Cardiac muscle cell (in vitro differentiated cells and primary cell): ENCODE data around the gene NSD2. TPM values are rescaled to one million over a fixed set of nuclear protein-coding genes. Genes with fewer than 3 reads are reported as not detected.

ENCODE experiments used
- DNase-seq, 2 donors: peaks; one replicate each; pipeline versions ENCODE4 v3.0.0 to v3.0.0-alpha.2; 2010 to 2017; ENCODE audit warnings: low read depth in 1 of 2, low spot score in 1 of 2
- H3K27ac ChIP-seq: fragments of 200-600 bp; sonication (generic); 2 replicates; pipeline ENCODE4 v1.5.1; 2016
- H3K27me3 ChIP-seq: fragments of 200-600 bp; sonication (generic); 2 replicates; pipeline ENCODE4 v1.6.0; 2016; ENCODE audit warnings: control low read depth
- H3K36me3 ChIP-seq: fragments of 200-600 bp; sonication (generic); 2 replicates; pipeline ENCODE4 v1.5.1; 2016; ENCODE audit warnings: control low read depth
- H3K4me1 ChIP-seq: fragments of 200-600 bp; sonication (generic); 2 replicates; pipeline ENCODE4 v1.8.1; 2017; ENCODE audit warnings: low read depth, mild to moderate bottlenecking, mixed run types
- H3K4me3 ChIP-seq: fragments of 200-600 bp; sonication (generic); 2 replicates; pipeline ENCODE4 v1.5.1; 2016; ENCODE audit warnings: mild to moderate bottlenecking
- H3K9me3 ChIP-seq: fragments of 200-600 bp; sonication (generic); 2 replicates; pipeline ENCODE4 v1.5.1; 2017; ENCODE audit warnings: low read depth, mild to moderate bottlenecking, control low read depth
- polyA plus RNA-seq: library from polyadenylated mRNA; unstranded; fragments of >200 nt; fragmentation: Nextera tagmentation; extraction: Ambion mirVana; gene quantifications from 2 replicates; pipeline ENCODE4 v1.2.1, GENCODE V29; 2016
- total RNA-seq: library from RNA; depleted of rRNA; stranded (reverse); fragments of >200 nt; gene quantifications from 2 replicates; pipeline ENCODE4 v1.2.3, GENCODE V29; 2016
- TF ChIP-seq, protein P1 (sequence below): IDR thresholded peaks from 2 replicates; pipeline ENCODE4 v1.5.1; 2012; ENCODE audit warnings: low read depth, mild to moderate bottlenecking, low read length

Gene NSD2
- total and polyA plus RNA-seq, 2 experiments from 2014 or later = 49.0 to 91.3 TPM

DNA sequence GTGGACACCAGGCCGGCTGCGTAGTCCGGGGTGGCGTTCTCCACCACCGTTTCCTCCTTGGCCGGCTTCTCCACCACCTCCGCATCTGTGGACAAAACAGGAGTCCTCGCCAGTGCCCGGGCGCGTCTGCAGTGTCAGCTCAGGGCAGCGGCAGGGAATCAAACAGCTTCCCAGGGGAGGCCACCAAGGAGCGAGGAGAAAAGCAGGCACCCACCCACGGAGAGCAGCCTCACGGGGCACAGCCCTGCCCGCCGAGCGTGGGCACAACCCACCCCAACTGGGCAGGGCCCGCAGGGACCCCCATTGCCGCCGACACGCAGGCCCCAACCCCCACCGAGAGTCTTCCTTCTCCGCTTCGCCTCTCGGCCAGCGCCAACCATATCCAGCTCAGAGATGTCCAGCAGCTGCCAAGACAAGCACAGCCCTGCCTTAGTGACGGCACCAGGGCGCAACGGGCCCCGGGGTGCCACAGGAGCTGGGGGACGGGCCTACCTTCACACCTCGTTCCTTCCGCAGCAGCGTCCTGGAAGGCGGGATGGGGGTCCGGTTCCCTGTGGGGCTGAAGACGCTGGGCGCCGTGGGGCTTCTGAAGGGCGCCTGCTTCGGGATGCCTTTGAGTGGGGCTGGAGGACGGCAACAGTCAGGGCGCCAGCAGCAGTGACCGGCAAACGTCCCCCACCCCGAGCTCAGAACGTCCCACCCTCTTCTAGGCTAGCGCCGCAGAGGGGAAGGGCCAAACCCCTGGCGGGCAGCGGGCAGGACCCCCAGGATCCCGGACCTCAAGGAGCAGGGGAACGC, 114.8 kb downstream of the NSD2 start:
- no peaks in the 10 kb centered on the region for H3K9me3 ChIP-seq
- no peaks in the 10 kb centered on the region for H3K27me3 ChIP-seq
- no peaks in the 10 kb centered on the region for H3K4me1 ChIP-seq
- H3K4me3 ChIP-seq = no peak overlapping the region
- peaks cover 36% of the 10 kb centered on the region for H3K36me3 ChIP-seq
- no peak overlapping the region for H3K27ac ChIP-seq
- TF ChIP-seq, protein P1, sequence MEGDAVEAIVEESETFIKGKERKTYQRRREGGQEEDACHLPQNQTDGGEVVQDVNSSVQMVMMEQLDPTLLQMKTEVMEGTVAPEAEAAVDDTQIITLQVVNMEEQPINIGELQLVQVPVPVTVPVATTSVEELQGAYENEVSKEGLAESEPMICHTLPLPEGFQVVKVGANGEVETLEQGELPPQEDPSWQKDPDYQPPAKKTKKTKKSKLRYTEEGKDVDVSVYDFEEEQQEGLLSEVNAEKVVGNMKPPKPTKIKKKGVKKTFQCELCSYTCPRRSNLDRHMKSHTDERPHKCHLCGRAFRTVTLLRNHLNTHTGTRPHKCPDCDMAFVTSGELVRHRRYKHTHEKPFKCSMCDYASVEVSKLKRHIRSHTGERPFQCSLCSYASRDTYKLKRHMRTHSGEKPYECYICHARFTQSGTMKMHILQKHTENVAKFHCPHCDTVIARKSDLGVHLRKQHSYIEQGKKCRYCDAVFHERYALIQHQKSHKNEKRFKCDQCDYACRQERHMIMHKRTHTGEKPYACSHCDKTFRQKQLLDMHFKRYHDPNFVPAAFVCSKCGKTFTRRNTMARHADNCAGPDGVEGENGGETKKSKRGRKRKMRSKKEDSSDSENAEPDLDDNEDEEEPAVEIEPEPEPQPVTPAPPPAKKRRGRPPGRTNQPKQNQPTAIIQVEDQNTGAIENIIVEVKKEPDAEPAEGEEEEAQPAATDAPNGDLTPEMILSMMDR = no peak
- no peak for DNase-seq

DNA sequence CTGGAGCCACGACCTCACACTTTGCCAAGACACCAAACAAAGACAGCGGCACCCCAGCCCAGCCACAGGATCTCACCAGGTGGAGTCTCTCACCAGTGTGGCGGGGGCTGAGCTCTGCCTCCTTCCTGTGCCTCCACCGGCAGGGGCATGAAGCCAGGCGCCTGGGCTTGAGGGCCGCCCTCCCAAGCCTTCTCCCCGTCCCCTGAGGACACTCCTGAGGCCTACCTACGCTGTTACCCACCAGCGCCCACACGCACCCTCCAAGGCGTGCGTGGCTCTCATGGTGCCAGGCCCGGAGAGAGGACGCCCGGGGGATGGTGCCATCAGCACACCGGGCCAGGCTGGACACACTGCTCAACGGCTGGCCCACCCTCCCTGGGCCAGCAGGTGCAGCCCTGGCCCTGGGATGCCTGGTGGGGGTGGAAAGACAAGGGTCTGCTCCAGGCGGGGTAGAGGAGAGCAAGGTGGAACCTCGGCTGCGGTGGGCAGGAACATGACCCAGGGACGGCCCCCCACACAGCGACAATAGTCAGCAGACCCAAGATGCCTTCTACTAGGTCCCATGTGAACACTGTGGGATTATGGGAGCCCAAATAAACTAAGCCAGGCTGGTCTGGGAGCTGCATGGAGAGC, 115.5 kb downstream of the NSD2 start:
- H3K27me3 ChIP-seq = no peaks in the 10 kb centered on the region
- no peak overlapping the region for H3K4me3 ChIP-seq
- no peaks in the 10 kb centered on the region for H3K4me1 ChIP-seq
- H3K36me3 ChIP-seq = peaks cover 36% of the 10 kb centered on the region
- TF ChIP-seq, protein P1 = no peak
- no peak overlapping the region for H3K27ac ChIP-seq
- DNase-seq = no peak
- H3K9me3 ChIP-seq = no peaks in the 10 kb centered on the region

DNA sequence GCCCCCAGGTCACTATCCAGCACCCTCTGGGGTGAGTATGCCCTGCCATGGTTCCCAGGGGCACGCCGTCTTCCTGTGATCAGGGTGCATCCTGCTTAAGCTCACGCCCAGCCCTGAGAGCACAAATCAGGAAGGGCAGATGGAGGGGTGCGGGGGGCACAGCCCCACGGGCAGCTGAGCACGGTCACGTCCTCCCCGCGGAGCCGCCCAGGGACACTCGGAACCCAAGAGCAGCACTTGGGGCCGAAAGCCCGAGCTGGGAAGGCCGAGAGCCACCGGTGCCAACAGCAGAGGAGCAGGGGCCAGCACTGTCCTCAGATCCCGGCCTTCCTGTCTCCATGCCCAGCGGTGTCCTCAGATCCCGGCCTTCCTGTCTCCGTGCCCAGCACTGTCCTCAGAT, 116.1 kb downstream of the NSD2 start:
- DNase-seq = no peak
- Histone ChIP-seq H3K9me3 (no peaks in the 10 kb centered on the region), H3K4me1 (no peaks in the 10 kb centered on the region), H3K27ac (no peak overlapping the region), H3K36me3 (peaks cover 36% of the 10 kb centered on the region), H3K27me3 (no peaks in the 10 kb centered on the region), H3K4me3 (no peak overlapping the region)
- TF ChIP-seq, protein P1 = no peak

DNA sequence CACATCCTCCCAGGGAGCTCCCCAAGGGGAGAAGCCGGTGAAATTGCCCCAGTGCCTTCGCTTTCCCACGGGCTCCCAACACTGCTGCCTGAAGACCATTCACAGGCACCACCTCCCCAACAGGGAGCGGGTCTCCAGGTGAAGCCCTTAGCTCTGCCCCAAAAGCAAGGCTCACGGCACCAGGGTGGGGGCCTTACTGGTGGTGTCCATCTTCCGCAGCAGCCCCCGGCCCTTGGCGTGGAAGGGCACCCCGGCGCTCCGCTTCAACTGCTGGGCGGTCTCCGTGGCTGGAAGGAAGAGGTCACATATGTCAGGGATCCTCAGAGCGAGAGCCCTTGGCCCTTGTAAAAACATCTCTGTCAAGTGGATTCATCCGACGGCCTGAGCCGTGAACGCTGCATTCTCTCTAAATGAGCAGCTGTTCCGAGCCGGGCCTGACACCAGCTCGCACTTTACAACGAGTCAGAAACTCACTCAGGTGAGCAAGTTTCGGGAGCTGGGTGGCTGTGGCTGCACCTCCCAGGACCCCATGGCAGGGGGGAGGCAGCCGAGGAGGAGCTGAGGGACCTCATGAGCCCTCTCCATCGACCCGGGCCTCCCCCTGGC, 116.6 kb downstream of the NSD2 start:
- H3K4me3 ChIP-seq = no peak overlapping the region
- no peaks in the 10 kb centered on the region for H3K4me1 ChIP-seq
- no peaks in the 10 kb centered on the region for H3K27me3 ChIP-seq
- DNase-seq = no peak
- TF ChIP-seq, protein P1 = no peak
- no peaks in the 10 kb centered on the region for H3K9me3 ChIP-seq
- H3K36me3 ChIP-seq = peaks cover 31% of the 10 kb centered on the region
- H3K27ac ChIP-seq = peak overlapping the region; percentile 48

DNA sequence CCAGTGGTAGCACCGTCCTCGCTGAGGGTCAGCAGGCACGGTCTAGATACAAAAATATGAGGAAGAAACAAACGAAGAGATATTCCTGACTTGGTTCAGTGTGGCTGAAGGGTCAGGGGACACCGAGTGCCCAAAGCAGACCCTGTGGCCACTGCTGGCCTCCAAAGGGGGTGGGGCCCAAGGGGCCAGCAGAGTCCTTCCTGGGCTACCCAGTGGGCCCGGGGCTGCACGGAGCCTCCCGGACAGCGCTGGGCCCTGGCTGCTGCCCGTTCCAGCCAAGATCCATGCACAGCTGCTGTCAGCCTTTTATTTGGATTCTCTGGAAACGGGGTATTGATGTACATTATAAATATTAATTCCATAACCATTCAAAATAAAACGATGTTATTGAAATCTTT, 117.1 kb downstream of the NSD2 start:
- Histone ChIP-seq H3K27ac (peak overlapping the region; percentile 48), H3K9me3 (no peaks in the 10 kb centered on the region), H3K36me3 (peaks cover 27% of the 10 kb centered on the region), H3K4me3 (no peak overlapping the region), H3K27me3 (no peaks in the 10 kb centered on the region), H3K4me1 (no peaks in the 10 kb centered on the region)
- TF ChIP-seq, protein P1 = no peak
- no peak for DNase-seq
